Activated naive CD8-positive, alpha-beta T cell treated with anti-CD3 and anti-CD28 coated beads, Interleukin-2, amount 50 U/mL, for 24 hours (primary cell): ENCODE results near the gene ARID1B.

Source experiments
- ATAC-seq: fragments of 150-1000 bp; cut with Tn5 transposase; one replicate; pipeline ENCODE4 v1.10.0; 2021
- DNase-seq: peaks from one replicate; pipeline ENCODE4 v3.0.0; 2021
- H3K27ac Mint-ChIP-seq: one replicate; pipeline ENCODE4 v1.8.0; 2021; ENCODE audit warnings: mild to moderate bottlenecking, mixed read lengths
- H3K27me3 Mint-ChIP-seq: one replicate; pipeline ENCODE4 v1.8.0; 2021; ENCODE audit warnings: mixed read lengths
- H3K36me3 Mint-ChIP-seq: one replicate; pipeline ENCODE4 v1.8.0; 2021; ENCODE audit warnings: low read depth, mixed read lengths
- H3K4me1 Mint-ChIP-seq: one replicate; pipeline ENCODE4 v1.8.0; 2021; ENCODE audit warnings: mixed read lengths
- H3K4me3 Mint-ChIP-seq: one replicate; pipeline ENCODE4 v1.8.0; 2021; ENCODE audit warnings: mild to moderate bottlenecking, moderate library complexity, mixed read lengths
- H3K9me3 Mint-ChIP-seq: one replicate; pipeline ENCODE4 v1.8.0; 2021; ENCODE audit warnings: mixed read lengths

ARID1B gene

GRCh38 chr6:157187182-157188083, 410.3 kb downstream of the ARID1B start:
- H3K36me3 Mint-ChIP-seq = peaks cover 26% of the 10 kb centered on the region
- no peak overlapping the region for H3K27ac Mint-ChIP-seq
- H3K9me3 Mint-ChIP-seq = no peaks in the 10 kb centered on the region
- no peak for DNase-seq
- no peak overlapping the region for H3K4me3 Mint-ChIP-seq
- no peaks in the 10 kb centered on the region for H3K27me3 Mint-ChIP-seq
- peaks cover 5% of the 10 kb centered on the region for H3K4me1 Mint-ChIP-seq
- ATAC-seq = no peak

- H3K27me3 Mint-ChIP-seq = no peaks in the 10 kb centered on the region
- ATAC-seq (no peak), DNase-seq (no peak)
- H3K27ac Mint-ChIP-seq = no peak overlapping the region
- peaks cover 8% of the 10 kb centered on the region for H3K4me1 Mint-ChIP-seq
- no peaks in the 10 kb centered on the region for H3K9me3 Mint-ChIP-seq
- H3K4me3 Mint-ChIP-seq = no peak overlapping the region
- H3K36me3 Mint-ChIP-seq = peaks cover 30% of the 10 kb centered on the region
These were observed 411.0 kb downstream of the ARID1B start for GRCh38 chr6:157188213-157188612.

- H3K4me1 Mint-ChIP-seq = peaks cover 6% of the 10 kb centered on the region
- no peaks in the 10 kb centered on the region for H3K9me3 Mint-ChIP-seq
These were observed 416.3 kb downstream of the ARID1B start for GRCh38 chr6:157193443-157193996.

GRCh38 chr6:157194110-157194509, 416.9 kb downstream of the ARID1B start:
- ATAC-seq (no peak), DNase-seq (no peak)
- no peak overlapping the region for H3K4me3 Mint-ChIP-seq
- H3K27me3 Mint-ChIP-seq = no peaks in the 10 kb centered on the region
- peaks cover 28% of the 10 kb centered on the region for H3K36me3 Mint-ChIP-seq
- H3K27ac Mint-ChIP-seq = no peak overlapping the region
- no peaks in the 10 kb centered on the region for H3K9me3 Mint-ChIP-seq
- peaks cover 6% of the 10 kb centered on the region for H3K4me1 Mint-ChIP-seq

More at GRCh38 chr6:157193443-157193996, 416.3 kb downstream of the ARID1B start:
- no peak overlapping the region for H3K4me3 Mint-ChIP-seq
- H3K27me3 Mint-ChIP-seq = no peaks in the 10 kb centered on the region
- no peak overlapping the region for H3K27ac Mint-ChIP-seq
- DNase-seq (no peak), ATAC-seq (no peak)
- H3K36me3 Mint-ChIP-seq = peaks cover 28% of the 10 kb centered on the region

- Mint-ChIP-seq H3K36me3 (peaks cover 25% of the 10 kb centered on the region), H3K27ac (no peak overlapping the region), H3K27me3 (no peaks in the 10 kb centered on the region), H3K4me1 (peaks cover 6% of the 10 kb centered on the region), H3K4me3 (no peak overlapping the region), H3K9me3 (no peaks in the 10 kb centered on the region)
- DNase-seq (no peak), ATAC-seq (no peak)
These were observed 417.5 kb downstream of the ARID1B start for GRCh38 chr6:157194643-157195042.

GRCh38 chr6:157196391-157196790, 419.2 kb downstream of the ARID1B start:
- Mint-ChIP-seq H3K27ac (no peak overlapping the region), H3K9me3 (no peaks in the 10 kb centered on the region)

GRCh38 chr6:157198425-157199279, 421.5 kb downstream of the ARID1B start:
- peaks cover 9% of the 10 kb centered on the region for H3K36me3 Mint-ChIP-seq
- no peaks in the 10 kb centered on the region for H3K9me3 Mint-ChIP-seq
- H3K4me3 Mint-ChIP-seq = no peak overlapping the region
- H3K27ac Mint-ChIP-seq = no peak overlapping the region
- DNase-seq (no peak), ATAC-seq (no peak)
- no peaks in the 10 kb centered on the region for H3K4me1 Mint-ChIP-seq
- no peaks in the 10 kb centered on the region for H3K27me3 Mint-ChIP-seq

More at GRCh38 chr6:157196391-157196790, 419.2 kb downstream of the ARID1B start:
- Mint-ChIP-seq H3K4me3 (no peak overlapping the region), H3K4me1 (peaks cover 6% of the 10 kb centered on the region), H3K36me3 (peaks cover 13% of the 10 kb centered on the region), H3K27me3 (no peaks in the 10 kb centered on the region)
- ATAC-seq = no peak
- DNase-seq = no peak

- Mint-ChIP-seq H3K27me3 (no peaks in the 10 kb centered on the region), H3K9me3 (no peaks in the 10 kb centered on the region), H3K27ac (no peak overlapping the region), H3K4me3 (no peak overlapping the region), H3K4me1 (no peaks in the 10 kb centered on the region), H3K36me3 (peaks cover 11% of the 10 kb centered on the region)
- ATAC-seq (no peak), DNase-seq (no peak)
These were observed 422.9 kb downstream of the ARID1B start for GRCh38 chr6:157200117-157200516.

- Mint-ChIP-seq H3K27ac (no peak overlapping the region), H3K4me3 (no peak overlapping the region), H3K36me3 (peaks cover 10% of the 10 kb centered on the region), H3K9me3 (no peaks in the 10 kb centered on the region), H3K4me1 (no peaks in the 10 kb centered on the region), H3K27me3 (no peaks in the 10 kb centered on the region)
- DNase-seq (no peak), ATAC-seq (no peak)
These were observed 423.4 kb downstream of the ARID1B start for GRCh38 chr6:157200611-157201010.

- no peak overlapping the region for H3K4me3 Mint-ChIP-seq
- no peak overlapping the region for H3K27ac Mint-ChIP-seq
- no peaks in the 10 kb centered on the region for H3K4me1 Mint-ChIP-seq
- DNase-seq (no peak), ATAC-seq (no peak)
- H3K36me3 Mint-ChIP-seq = peaks cover 11% of the 10 kb centered on the region
- H3K9me3 Mint-ChIP-seq = no peaks in the 10 kb centered on the region
- H3K27me3 Mint-ChIP-seq = no peaks in the 10 kb centered on the region
These were observed 423.9 kb downstream of the ARID1B start for GRCh38 chr6:157201083-157201482.

GRCh38 chr6:157203312-157203744, 426.1 kb downstream of the ARID1B start:
- no peaks in the 10 kb centered on the region for H3K4me1 Mint-ChIP-seq
- peaks cover 17% of the 10 kb centered on the region for H3K36me3 Mint-ChIP-seq
- no peak overlapping the region for H3K4me3 Mint-ChIP-seq
- no peak overlapping the region for H3K27ac Mint-ChIP-seq
- H3K9me3 Mint-ChIP-seq = no peaks in the 10 kb centered on the region
- DNase-seq (no peak), ATAC-seq (no peak)
- H3K27me3 Mint-ChIP-seq = no peaks in the 10 kb centered on the region

GRCh38 chr6:157203764-157204163, 426.6 kb downstream of the ARID1B start:
- peaks cover 17% of the 10 kb centered on the region for H3K36me3 Mint-ChIP-seq

GRCh38 chr6:157205473-157206358, 428.5 kb downstream of the ARID1B start:
- no peak overlapping the region for H3K27ac Mint-ChIP-seq
- H3K9me3 Mint-ChIP-seq = no peaks in the 10 kb centered on the region
- no peak for ATAC-seq
- no peak for DNase-seq
- no peaks in the 10 kb centered on the region for H3K4me1 Mint-ChIP-seq
- no peak overlapping the region for H3K4me3 Mint-ChIP-seq
- peaks cover 14% of the 10 kb centered on the region for H3K36me3 Mint-ChIP-seq
- H3K27me3 Mint-ChIP-seq = no peaks in the 10 kb centered on the region

More at GRCh38 chr6:157203764-157204163, 426.6 kb downstream of the ARID1B start:
- H3K4me1 Mint-ChIP-seq = no peaks in the 10 kb centered on the region
- H3K4me3 Mint-ChIP-seq = no peak overlapping the region
- DNase-seq = no peak
- no peak overlapping the region for H3K27ac Mint-ChIP-seq
- ATAC-seq = no peak
- H3K9me3 Mint-ChIP-seq = no peaks in the 10 kb centered on the region
- no peaks in the 10 kb centered on the region for H3K27me3 Mint-ChIP-seq

GRCh38 chr6:157206359-157206815, 429.2 kb downstream of the ARID1B start:
- H3K9me3 Mint-ChIP-seq = no peaks in the 10 kb centered on the region
- H3K36me3 Mint-ChIP-seq = peaks cover 14% of the 10 kb centered on the region
- DNase-seq = no peak
- no peaks in the 10 kb centered on the region for H3K4me1 Mint-ChIP-seq
- ATAC-seq = no peak
- H3K27ac Mint-ChIP-seq = no peak overlapping the region
- H3K27me3 Mint-ChIP-seq = no peaks in the 10 kb centered on the region
- H3K4me3 Mint-ChIP-seq = no peak overlapping the region
